Activated gamma-delta T cell treated with Interleukin-2 at 50 U/mL for 16 hours (primary cell): ENCODE results near the gene ALDH1L1.
"Not testable (repeated sequence)": the region's sequence is repeated elsewhere in the genome, so short reads cannot be mapped to it uniquely, and the experiment has no call there.

Experiments used
- DNase-seq: peaks from one replicate; pipeline ENCODE4 v3.0.0-alpha.2; 2020

The ALDH1L1 gene

GRCh38 chr3:126104742-126105605, 75.4 kb downstream of the ALDH1L1 start:
- no peak for DNase-seq

GRCh38 chr3:126104028-126104635, 76.3 kb downstream of the ALDH1L1 start:
- DNase-seq: no peak

- no peak for DNase-seq
These were observed 77.0 kb downstream of the ALDH1L1 start for GRCh38 chr3:126103121-126104027.

- DNase-seq: no peak
These were observed 77.8 kb downstream of the ALDH1L1 start for GRCh38 chr3:126102530-126102951.

- DNase-seq: no peak
These were observed 78.4 kb downstream of the ALDH1L1 start for GRCh38 chr3:126102011-126102410.

DNA sequence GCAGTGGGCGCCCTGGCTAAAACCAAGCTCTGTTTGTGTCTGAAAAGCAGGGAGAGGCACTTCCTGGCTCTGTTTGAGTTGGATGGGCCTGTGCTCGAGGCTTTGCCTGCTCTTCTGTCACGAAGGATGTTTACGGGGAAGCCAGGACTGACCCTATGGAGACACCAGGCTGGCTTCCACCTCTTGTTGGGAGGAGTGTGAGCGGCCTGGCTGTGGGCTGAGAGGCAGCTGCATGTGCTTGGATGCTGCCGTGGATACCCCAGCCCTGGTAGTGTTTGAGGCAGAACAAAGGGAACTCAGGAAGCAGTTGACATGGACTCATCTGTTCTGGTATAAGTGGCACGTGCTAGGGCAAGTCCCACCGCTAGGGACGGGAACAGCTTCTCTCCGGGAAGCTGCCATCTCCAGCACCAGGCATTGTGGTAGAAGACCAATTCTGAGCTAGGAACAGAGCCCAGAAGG, 78.8 kb downstream of the ALDH1L1 start:
- DNase-seq: no peak

DNA sequence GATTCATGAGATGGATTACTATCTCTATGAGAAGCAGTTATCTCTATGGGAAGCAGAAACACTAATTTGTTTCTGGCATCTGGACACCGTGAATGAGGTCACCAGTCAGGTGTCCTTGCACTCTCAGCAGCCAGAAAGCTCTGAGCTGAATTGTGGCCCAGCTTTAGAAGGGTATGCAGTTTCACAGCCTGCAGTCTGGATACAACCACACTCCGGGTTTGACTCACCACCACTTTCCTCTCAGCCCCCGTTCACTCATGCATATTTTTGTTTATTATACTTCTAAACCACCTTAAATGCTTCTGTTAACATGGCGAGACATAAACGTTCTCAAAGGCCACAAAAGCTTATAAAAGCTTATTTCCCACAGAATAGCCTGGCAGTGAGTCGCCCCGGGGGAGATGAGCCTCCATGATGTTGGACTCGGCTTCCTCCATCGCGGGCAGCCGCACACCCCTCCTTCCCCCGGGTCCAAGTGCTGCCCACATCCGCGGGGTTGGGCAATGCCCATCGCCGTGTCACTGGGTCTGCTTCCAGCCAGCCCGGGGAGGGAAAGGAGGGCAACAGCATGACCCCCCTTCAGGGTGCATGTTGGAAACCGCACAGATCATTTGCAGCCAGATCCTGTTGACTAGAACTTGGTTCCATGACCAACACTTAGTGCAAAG, 79.6 kb downstream of the ALDH1L1 start:
- DNase-seq: no peak

GRCh38 chr3:126100269-126100633, 80.1 kb downstream of the ALDH1L1 start:
- no peak for DNase-seq

DNA sequence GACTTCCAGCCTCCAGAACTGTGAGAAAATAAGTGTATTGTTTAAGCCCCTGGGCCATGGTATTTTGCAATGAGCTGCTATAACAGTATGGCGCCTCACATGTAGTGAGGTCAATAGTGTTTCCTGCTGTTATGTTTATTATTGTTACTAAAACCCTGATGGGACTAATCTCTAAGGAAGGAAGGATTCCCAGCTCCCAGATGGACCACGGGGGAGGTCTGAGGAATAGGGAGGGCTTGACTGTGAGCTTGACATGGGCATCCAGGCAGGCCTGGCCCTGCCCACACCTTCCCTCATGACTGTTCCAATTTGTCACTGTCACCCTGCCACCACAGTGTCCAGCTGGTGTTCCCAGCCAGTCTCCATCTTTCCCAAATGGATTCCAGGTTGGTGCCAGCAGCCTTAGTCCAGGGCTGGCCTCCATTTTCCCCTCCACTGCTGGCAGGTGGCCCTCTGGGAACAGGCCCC, 82.0 kb downstream of the ALDH1L1 start:
- DNase-seq: no peak

DNA sequence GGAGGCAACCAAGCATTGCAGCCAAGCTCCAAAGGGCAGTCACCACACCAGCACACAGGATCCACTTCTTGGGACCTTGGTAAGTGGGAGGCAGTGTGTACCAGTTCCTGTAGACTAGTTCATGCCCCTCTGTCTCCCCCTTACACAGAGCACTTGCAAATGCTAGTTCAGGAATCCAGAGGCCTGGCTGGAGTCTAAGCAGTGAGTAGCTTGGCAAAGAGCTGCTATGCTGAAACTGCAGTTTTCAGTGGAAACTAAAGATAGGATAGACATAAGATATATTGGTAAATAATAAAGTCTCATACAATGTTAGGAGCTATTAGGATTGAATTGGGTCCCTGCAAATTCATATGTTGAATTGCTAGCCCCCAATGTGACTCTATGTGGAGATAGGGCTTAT, 82.6 kb downstream of the ALDH1L1 start:
- no peak for DNase-seq

- not testable (repeated sequence) for DNase-seq
These were observed 84.1 kb downstream of the ALDH1L1 start for GRCh38 chr3:126096274-126096673.

DNA sequence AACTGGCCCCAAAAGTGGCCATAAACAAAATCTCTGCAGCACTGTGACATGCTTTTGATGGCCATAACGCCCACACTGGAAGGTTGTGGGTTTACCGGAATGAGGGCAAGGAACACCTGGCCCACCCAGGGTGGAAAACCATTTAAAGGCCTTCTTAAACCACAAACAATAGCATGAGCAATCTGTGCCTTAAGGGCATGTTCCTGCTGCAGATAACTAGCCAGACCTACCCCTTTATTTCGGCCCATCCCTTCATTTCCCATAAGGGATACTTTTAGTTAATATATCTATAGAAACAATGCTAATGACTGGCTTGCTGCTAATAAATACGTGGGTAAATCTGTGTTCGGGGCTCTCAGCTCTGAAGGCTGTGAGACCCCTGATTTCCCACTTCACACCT, 88.3 kb downstream of the ALDH1L1 start:
- not testable (repeated sequence) for DNase-seq

GRCh38 chr3:126087552-126088175, 92.7 kb downstream of the ALDH1L1 start:
- no peak for DNase-seq

GRCh38 chr3:126085841-126086240, 94.5 kb downstream of the ALDH1L1 start:
- DNase-seq: no peak

- no peak for DNase-seq
These were observed 95.1 kb downstream of the ALDH1L1 start for GRCh38 chr3:126085276-126085675.

GRCh38 chr3:126084768-126085180, 95.6 kb downstream of the ALDH1L1 start:
- no peak for DNase-seq

- DNase-seq: peak; percentile 83
These were observed 96.2 kb downstream of the ALDH1L1 start, which contains the start of gene SLC41A3 for GRCh38 chr3:126083913-126084767. Gene SLC41A3 (minus strand): TSS chr3:126084124. CDS start chr3:126068219, 15,905 bp downstream.

DNA sequence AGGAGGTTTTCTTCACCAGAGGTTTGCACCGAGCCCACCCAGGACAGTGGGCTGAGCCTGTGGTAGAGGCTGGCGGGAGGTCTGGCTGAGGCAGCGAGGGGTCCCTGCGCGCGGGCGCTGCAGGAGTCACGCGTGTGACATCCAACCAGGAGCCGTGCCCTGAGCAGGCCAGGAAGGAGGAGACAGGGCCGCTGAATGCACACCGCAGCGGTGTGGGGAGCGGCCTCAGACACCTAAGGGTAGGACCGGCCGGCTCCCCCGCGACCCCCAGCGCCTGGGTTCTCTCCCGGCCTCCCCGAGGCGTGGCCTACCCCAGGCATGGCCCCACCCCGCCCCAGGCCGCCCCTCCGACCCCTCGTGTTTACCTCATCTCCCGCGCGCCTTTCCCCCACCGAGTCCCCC, 96.9 kb downstream of the ALDH1L1 start:
- DNase-seq: peak; percentile 34

- no peak for DNase-seq
These were observed 97.3 kb downstream of the ALDH1L1 start for GRCh38 chr3:126083138-126083445.

GRCh38 chr3:126082362-126083137, 97.8 kb downstream of the ALDH1L1 start:
- DNase-seq: no peak
